Measurements from ENCODE around the gene B3GNT5.

- TF ChIP-seq CTCF (conservative IDR thresholded peaks at IDR 0.05; ENCODE audit: low read depth in 2 of 2): no peak
- no peak for TF ChIP-seq EZH2 (IDR thresholded peaks at IDR 0.05; ENCODE audit: low read depth, unreplicated experiment)
- TF ChIP-seq CREB1 (CRISPR knock-in tag; IDR thresholded peaks at IDR 0.05; ENCODE audit: low read depth): no peak
Measured at GRCh38 chr3:183307749-183308148, 54.7 kb downstream of the B3GNT5 start.
